GM18499 (cell line): ENCODE results near the gene SMR3A.

Source experiments
- ATAC-seq: cut with Tn5 transposase; IDR thresholded peaks from one replicate; pipeline ENCODE4 v1.9.1; 2021; ENCODE audit warnings: moderate number of reproducible peaks; ENCODE audit not compliant: insufficient read depth, unreplicated experiment

The SMR3A gene

GRCh38 chr4:70360460-70360859 lies at the start of gene SMR3A:
TSS of gene SMR3A (plus strand) at chr4:70360760. CDS start at chr4:70362116, 1,356 bp downstream.
- no peak for ATAC-seq

GRCh38 chr4:70313736-70314135 lies 46.8 kb upstream of the SMR3A start:
- ATAC-seq: no peak

- ATAC-seq: no peak
Observed at GRCh38 chr4:70315928-70316327, 44.6 kb upstream of the SMR3A start.

- no peak for ATAC-seq
Observed at GRCh38 chr4:70326052-70326451, 34.5 kb upstream of the SMR3A start.

- ATAC-seq: no peak
Observed at GRCh38 chr4:70334681-70335080, 25.9 kb upstream of the SMR3A start, which contains the start of gene CABS1. TSS of gene CABS1 (plus strand) at chr4:70334981. CDS start at chr4:70335040, 59 bp downstream.

GRCh38 chr4:70336043-70336442 lies 24.5 kb upstream of the SMR3A start:
- no peak for ATAC-seq

GRCh38 chr4:70337886-70338420 lies 22.6 kb upstream of the SMR3A start:
- ATAC-seq: no peak

GRCh38 chr4:70356185-70356584 lies 4.4 kb upstream of the SMR3A start:
- ATAC-seq: no peak

- ATAC-seq: no peak
Observed at GRCh38 chr4:70359115-70359661, 1.4 kb upstream of the SMR3A start.

GRCh38 chr4:70364002-70364401 lies 3.4 kb downstream of the SMR3A start:
- ATAC-seq: no peak

- no peak for ATAC-seq
Observed at GRCh38 chr4:70365479-70365878, 4.9 kb downstream of the SMR3A start.

GRCh38 chr4:70367813-70368212 lies 7.3 kb downstream of the SMR3A start:
- no peak for ATAC-seq

- ATAC-seq: no peak
Observed at GRCh38 chr4:70371987-70372386, 11.4 kb downstream of the SMR3A start.

GRCh38 chr4:70372760-70373159 lies 12.2 kb downstream of the SMR3A start:
- ATAC-seq: no peak

GRCh38 chr4:70380578-70380977 lies 20.0 kb downstream of the SMR3A start:
- no peak for ATAC-seq

GRCh38 chr4:70382691-70383181 lies 22.2 kb downstream of the SMR3A start, which contains the start of gene SMR3B:
TSS of gene SMR3B (plus strand) at chr4:70383131. CDS start at chr4:70384511, 1,380 bp downstream.
- ATAC-seq: no peak

- peak; percentile 47 for ATAC-seq
Observed at GRCh38 chr4:70392057-70392776, 31.7 kb downstream of the SMR3A start.

- ATAC-seq: no peak
Observed at GRCh38 chr4:70397580-70397979, 37.0 kb downstream of the SMR3A start, which contains the start of gene OPRPN. TSS of gene OPRPN (plus strand) at chr4:70397940. CDS start at chr4:70399286, 1,346 bp downstream.

- ATAC-seq: no peak
Observed at GRCh38 chr4:70399319-70399718, 38.8 kb downstream of the SMR3A start.

- ATAC-seq: peak; percentile 36
Observed at GRCh38 chr4:70402762-70403161, 42.2 kb downstream of the SMR3A start.

GRCh38 chr4:70405765-70406164 lies 45.2 kb downstream of the SMR3A start:
- ATAC-seq: no peak
